PFSK-1 (cell line): ENCODE results near the gene CDC37L1.

Experiments
- FOXP2 ChIP-seq: optimal IDR thresholded peaks from 2 replicates; pipeline ENCODE3; 2011; ENCODE audit warnings: borderline replicate concordance, control low read depth, inconsistent platforms; ENCODE audit not compliant: insufficient read depth; ENCODE audit errors: extremely low read length, extremely low read depth
- POLR2AphosphoS5 ChIP-seq: IDR thresholded peaks from 2 replicates; pipeline ENCODE4 v1.6.1; 2012; ENCODE audit warnings: low read depth, mild to moderate bottlenecking, control low read depth, low read length, moderate library complexity
- REST ChIP-seq, 2 experiments: IDR thresholded peaks; 2 replicates each; pipeline versions ENCODE4 v1.6.1 to v1.8.0; 2011 to 2012; ENCODE audit warnings: low read depth in 2 of 2, low read length in 2 of 2, control low read depth in 1 of 2, inconsistent platforms in 1 of 2, mild to moderate bottlenecking in 1 of 2, moderate library complexity in 1 of 2; ENCODE audit not compliant: insufficient read depth in 1 of 2
- SIN3A ChIP-seq: IDR thresholded peaks from 2 replicates; pipeline ENCODE4 v1.6.1; 2012; ENCODE audit warnings: mild to moderate bottlenecking, low read length, moderate library complexity, borderline replicate concordance; ENCODE audit not compliant: insufficient read depth
- TAF1 ChIP-seq: IDR thresholded peaks from 2 replicates; pipeline ENCODE4 v1.6.1; 2012; ENCODE audit warnings: low read length, control low read depth, borderline replicate concordance; ENCODE audit not compliant: insufficient read depth

CDC37L1 gene

GRCh38 chr9:4746278-4747030, 67.1 kb downstream of the CDC37L1 start:
- TF ChIP-seq POLR2AphosphoS5 (no peak), REST (IDR thresholded peaks at IDR 0.05; ENCODE audit: insufficient read depth in 1 of 2, low read depth in 2 of 2, low read length in 2 of 2) (no peak), SIN3A (no peak), FOXP2 (no peak), TAF1 (no peak)

DNA sequence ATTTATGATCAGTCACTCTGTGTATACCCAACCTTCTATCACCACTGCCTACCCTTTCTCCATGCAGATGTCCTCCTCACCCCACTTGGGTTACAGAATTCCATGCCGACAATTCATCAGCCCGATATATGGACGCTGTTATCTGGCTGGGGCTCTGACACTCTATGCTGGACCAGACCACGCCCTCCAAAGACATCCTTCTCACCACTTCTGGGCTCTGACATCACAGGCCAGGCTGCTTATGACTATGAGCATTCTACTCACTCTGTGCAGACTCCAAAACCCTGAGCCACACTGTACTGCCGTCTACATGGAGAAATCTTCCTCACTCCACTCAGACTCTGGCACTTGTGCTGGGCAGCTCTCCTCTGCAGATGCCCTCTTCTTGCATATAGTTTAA, 69.2 kb downstream of the CDC37L1 start:
- TF ChIP-seq SIN3A (no peak), POLR2AphosphoS5 (no peak), REST (IDR thresholded peaks at IDR 0.05; ENCODE audit: insufficient read depth in 1 of 2, low read depth in 2 of 2, low read length in 2 of 2) (no peak), TAF1 (no peak), FOXP2 (no peak)

GRCh38 chr9:4750023-4750673, 70.8 kb downstream of the CDC37L1 start:
- TF ChIP-seq SIN3A (no peak), POLR2AphosphoS5 (no peak), TAF1 (no peak)

GRCh38 chr9:4755026-4755609, 75.7 kb downstream of the CDC37L1 start:
- TF ChIP-seq POLR2AphosphoS5 (no peak), SIN3A (no peak), REST (IDR thresholded peaks at IDR 0.05; ENCODE audit: insufficient read depth in 1 of 2, low read depth in 2 of 2, low read length in 2 of 2) (no peak), TAF1 (no peak), FOXP2 (no peak)

DNA sequence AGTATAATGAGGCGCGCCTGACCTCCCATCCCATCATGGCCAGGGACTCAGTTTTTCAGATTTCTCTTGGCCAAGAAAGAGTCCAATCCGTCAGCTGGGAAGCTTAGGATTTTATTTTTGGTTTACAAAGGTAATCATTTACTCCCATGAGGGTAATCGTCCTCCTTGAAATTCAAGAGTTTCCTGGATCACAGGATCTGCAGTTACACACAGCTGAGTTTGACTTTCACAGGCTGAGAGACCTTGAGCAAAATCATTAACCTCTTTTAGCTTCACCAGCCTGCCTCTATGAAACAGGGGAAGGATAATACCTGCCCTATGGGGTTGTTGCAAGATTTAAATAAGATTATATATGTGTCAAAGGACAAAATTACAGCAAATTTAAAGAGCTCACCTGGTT, 77.1 kb downstream of the CDC37L1 start:
- TF ChIP-seq SIN3A (no peak), FOXP2 (no peak), POLR2AphosphoS5 (no peak), TAF1 (no peak), REST (IDR thresholded peaks at IDR 0.05; ENCODE audit: insufficient read depth in 1 of 2, low read depth in 2 of 2, low read length in 2 of 2) (no peak)
